ENCODE data around the gene SYNPR.

DNA sequence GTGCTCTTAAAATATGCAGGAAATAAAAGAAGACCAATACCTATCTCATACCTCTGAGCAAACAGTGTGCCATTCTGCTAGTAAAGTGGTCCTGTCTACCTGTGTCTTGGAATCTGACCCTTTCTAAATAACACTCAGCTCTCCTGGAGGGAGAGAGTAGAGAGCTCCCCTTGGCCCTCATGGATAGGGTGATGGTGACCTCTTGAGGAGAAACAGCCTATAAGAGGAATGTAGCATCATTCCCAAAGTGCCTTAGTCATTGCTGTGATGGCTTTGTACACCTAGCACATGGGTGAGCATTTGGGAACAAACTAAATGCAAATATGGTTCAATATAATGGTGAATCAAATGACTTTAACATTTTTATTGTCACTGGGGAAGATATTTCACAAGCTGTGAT, 384.4 kb downstream of the SYNPR start:
- TF ChIP-seq, protein P1, sequence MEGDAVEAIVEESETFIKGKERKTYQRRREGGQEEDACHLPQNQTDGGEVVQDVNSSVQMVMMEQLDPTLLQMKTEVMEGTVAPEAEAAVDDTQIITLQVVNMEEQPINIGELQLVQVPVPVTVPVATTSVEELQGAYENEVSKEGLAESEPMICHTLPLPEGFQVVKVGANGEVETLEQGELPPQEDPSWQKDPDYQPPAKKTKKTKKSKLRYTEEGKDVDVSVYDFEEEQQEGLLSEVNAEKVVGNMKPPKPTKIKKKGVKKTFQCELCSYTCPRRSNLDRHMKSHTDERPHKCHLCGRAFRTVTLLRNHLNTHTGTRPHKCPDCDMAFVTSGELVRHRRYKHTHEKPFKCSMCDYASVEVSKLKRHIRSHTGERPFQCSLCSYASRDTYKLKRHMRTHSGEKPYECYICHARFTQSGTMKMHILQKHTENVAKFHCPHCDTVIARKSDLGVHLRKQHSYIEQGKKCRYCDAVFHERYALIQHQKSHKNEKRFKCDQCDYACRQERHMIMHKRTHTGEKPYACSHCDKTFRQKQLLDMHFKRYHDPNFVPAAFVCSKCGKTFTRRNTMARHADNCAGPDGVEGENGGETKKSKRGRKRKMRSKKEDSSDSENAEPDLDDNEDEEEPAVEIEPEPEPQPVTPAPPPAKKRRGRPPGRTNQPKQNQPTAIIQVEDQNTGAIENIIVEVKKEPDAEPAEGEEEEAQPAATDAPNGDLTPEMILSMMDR (IDR thresholded peaks at IDR 0.05; ENCODE audit: poor library complexity, severe bottlenecking), result no peak
- TF ChIP-seq SMC3 (conservative IDR thresholded peaks at IDR 0.05; ENCODE audit: poor library complexity), result peak; percentile 39
- no peak for TF ChIP-seq EZH2 (IDR thresholded peaks at IDR 0.05; ENCODE audit: borderline replicate concordance, insufficient read depth, low read length, poor library complexity, severe bottlenecking)
- no peak for TF ChIP-seq EP300 (conservative IDR thresholded peaks at IDR 0.05; ENCODE audit: poor library complexity, severe bottlenecking)
- no peak for TF ChIP-seq REST (IDR thresholded peaks at IDR 0.05; ENCODE audit: borderline replicate concordance)
- TF ChIP-seq POLR2AphosphoS5 (IDR thresholded peaks at IDR 0.05), result no peak
- peak; percentile 46 for TF ChIP-seq RAD21 (conservative IDR thresholded peaks at IDR 0.05)
- TF ChIP-seq TAF1 (IDR thresholded peaks at IDR 0.05; ENCODE audit: low read depth), result no peak
